Germinal center (tissue), 1 donor: ENCODE results near the gene ECE1.
"Not testable (repeated sequence)": the region's sequence is repeated elsewhere in the genome, so short reads cannot be mapped to it uniquely, and the experiment has no call there.

Experiments
- DNase-seq: peaks from one replicate; pipeline ENCODE4 v3.0.0; 2012; ENCODE audit warnings: mixed read lengths, low spot score

ECE1 gene

DNA sequence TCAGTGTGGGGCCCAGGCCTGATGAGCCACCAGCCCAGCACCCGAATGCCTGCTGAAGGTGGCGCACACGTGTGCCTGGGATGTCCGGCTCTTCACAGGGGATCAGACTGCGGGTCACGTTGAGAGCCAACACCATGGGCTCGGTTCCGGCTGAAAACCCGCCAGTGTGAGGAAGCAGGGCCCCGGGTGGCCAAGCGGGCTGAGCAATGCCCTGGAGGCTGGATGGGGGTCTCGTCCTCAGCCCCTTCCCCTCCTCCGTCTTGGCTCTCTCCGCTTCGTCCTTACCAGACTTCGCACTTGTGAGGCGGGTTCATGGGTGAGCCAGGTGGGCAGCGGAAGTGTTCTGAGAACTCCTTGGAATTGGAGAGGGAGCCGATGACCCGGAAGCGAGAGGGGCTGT, 70.6 kb downstream of the ECE1 start:
- DNase-seq: no peak

DNA sequence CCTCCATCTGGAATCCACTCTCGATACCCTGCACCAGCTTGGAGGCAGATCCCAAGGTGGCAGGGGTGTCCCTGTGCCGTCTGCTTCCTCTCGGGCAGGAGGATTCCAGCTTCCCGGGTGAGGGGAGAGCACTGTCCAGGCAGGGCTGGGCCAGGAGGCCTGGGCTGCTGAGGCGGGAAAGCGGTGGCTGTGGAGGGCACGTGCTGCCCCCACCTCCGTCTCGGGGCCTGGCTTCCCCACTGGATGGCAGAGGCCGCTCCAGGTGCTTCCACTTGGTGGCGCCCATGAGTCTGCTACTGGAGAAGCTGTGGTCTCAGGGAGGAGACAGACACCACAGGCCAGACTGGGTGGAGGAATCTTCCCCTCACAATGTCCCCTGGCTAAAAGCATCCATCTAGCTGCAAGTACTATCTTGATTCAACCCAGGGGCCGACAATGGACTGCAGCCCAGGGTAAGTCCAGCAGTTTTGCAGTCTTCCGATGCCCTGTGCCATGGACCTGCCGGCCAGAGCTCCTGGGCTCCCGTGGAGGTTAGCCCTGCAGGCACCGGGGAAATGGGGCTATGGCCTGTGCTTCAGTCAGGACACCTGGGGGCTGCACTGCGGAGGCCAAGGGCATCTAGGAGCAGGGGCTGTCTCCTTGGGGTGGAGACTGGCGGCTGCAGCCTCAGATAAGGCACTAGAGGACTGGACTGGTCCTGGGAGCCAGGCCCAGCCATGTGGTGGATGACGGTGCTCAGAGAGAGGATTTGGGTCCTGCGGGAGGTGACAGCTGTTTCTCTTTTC, 72.3 kb downstream of the ECE1 start:
- no peak for DNase-seq

DNA sequence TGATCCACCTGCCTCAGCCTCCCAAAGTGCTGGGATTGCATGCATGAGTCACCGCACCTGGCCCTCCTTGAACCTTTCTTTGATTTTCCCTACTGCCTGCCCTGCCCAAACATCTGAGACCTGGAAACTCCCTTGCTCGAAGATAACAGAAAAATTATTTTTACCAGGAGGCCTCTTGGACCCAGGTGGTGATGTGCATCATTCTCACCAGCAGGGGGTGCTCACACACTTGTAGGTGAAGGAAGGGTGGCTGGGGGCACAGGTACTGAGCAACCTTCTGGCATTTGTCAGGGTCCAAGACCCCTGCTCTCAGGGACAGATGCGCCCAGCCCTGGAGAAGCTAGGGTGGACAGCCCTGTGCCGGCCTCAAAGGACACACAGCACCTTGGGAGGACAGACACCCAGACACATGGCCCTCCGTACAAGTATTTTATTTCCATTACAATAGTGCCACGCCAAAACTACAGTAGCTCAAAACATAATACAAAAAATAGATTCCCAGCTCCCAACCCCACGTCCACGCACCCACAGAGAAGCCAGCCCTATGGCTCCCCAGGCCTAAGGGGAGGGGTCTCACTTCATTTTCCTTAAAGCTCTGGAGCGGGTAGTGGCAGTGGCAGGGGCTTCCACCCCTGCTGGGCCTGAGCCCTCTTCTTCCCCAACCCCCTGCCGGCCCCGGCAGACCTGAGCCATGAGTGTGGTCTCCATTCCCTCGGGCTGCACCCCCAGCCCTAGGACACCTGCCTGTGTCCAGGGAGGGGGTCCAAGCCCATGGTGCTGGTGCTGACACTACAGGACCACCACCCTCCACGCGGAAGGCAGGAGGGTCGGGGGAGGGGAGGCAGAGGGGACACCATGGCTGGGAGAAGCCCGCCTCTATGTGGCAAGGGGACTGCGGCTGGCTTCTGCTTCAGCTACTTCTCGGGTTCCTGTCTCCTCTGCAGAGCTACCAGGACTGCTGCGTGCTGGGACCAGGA, 73.1 kb downstream of the ECE1 start:
- peak; percentile 67 for DNase-seq

- no peak for DNase-seq
Measured at GRCh38 chr1:21212126-21212525, 78.1 kb downstream of the ECE1 start.

DNA sequence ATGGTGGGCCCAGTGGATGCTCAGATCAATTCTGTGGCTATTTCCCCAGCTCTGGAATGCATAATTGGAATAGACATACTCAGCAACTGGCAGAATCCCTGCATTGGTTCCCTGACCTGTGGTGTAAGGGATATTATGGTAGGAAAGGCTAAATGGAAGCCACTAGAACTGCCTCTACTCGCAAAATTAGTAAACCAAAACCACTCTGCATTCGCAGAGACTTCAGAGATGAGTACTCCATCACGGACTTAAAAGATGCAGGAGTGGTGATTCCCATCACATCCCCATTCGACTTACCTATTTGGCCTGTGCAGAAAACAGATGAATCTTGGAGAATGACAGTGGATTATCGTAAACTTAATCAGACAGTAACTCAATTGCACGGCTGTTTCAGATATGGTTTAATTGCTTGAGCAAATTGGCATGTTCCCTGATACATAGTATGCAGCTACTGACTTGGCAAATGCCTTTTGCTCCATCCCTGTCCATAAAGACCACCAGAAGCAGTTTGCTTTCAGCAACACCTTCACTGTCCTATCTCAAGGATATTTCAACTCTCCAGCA, 82.0 kb downstream of the ECE1 start:
- not testable (repeated sequence) for DNase-seq

DNA sequence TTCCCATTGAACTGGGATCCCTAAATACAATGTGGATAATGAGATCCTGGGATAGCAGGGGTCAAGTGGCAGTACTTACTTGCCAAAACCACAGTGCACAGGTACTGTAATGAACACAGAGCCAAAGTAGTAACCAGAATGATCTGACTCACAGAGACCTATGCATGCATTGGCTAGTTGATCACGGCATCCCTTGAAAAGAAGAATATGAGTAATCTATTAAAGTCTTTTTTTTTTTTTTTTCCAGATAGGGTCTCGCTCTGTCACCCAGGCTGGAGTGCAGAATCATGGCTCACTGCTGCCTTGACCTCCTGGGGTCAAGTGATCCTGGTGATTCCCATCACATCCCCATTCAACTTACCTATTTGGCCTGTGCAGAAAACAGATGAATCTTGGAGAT, 84.1 kb downstream of the ECE1 start:
- no peak for DNase-seq

GRCh38 chr1:21205416-21205815, 84.8 kb downstream of the ECE1 start:
- no peak for DNase-seq

DNA sequence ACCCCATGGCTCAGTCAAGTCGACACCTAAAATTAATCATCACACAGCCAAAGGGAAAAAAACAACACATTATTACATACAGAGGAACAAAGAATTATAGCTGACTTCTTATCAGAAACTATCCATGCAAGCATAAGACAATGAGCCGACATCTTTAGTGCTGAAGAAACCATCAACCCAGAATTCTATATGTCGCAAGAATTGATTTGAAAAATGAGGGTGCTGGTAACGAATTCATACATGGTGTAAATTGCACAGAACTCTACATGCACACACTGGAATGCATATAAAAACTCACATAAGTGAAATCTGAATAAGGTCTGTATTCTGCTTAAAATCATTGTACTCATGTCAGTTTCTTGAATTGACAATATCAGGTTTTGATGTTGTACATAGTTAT, 88.6 kb downstream of the ECE1 start:
- DNase-seq: no peak

DNA sequence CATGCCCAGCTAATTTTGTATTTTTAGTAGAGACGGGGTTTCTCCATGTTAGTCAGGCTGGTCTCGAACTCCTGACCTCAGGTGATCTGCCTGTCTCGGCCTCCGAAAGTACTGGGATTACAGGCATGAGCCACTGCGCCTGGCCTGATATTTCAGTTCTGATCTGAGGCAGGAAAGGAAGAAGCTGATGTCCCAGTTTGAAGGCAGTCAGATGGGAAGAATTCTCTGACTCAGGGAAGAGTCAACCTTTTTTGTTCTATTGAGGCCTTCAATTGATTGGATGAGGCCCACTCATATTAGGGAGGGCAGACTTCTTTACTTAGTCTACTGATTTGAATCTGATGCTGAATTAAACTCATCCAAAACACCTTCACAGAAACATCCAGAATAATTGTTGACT, 89.0 kb downstream of the ECE1 start:
- not testable (repeated sequence) for DNase-seq

DNA sequence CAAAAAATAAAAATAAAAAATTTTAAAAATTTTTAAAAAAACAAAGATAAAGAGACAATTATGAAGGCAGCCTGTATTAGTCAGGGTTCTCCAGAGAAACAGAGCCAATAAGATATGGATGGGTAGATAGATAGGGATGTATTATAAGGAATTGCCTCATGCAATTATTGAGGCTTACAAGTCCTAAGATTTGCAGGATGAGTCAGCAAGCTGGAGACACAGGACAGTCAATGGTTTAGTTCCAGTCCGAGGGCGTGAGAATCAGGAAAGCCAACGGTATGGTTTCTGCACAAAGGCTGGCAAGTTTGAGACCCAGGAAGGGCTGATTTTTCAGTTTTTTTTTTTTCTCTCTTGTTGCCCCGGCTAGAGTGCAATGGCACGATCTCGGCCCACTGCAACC, 89.5 kb downstream of the ECE1 start:
- DNase-seq: no peak

- DNase-seq: no peak
Measured at GRCh38 chr1:21198929-21199328, 91.3 kb downstream of the ECE1 start.

GRCh38 chr1:21192871-21193270, 97.4 kb downstream of the ECE1 start:
- no peak for DNase-seq

DNA sequence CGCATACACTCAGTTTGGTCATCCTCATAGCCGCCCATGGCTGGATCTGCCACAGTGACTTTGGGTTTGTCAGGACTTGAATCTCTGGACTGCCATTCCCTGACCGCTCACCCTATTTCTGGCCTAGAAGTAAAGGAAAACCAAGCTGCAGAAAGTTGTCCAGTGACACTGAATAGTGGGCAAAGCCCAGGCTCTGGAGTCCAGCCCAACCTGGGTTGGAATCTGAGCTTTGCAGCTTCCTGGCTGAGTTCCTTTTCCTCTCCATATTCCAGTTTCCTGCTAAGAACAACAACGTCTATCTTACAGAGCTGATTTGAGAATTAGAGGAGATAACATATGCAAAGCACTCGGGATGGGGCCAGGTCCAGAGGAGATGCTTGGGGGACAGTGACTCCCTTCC, 98.0 kb downstream of the ECE1 start:
- DNase-seq: no peak

DNA sequence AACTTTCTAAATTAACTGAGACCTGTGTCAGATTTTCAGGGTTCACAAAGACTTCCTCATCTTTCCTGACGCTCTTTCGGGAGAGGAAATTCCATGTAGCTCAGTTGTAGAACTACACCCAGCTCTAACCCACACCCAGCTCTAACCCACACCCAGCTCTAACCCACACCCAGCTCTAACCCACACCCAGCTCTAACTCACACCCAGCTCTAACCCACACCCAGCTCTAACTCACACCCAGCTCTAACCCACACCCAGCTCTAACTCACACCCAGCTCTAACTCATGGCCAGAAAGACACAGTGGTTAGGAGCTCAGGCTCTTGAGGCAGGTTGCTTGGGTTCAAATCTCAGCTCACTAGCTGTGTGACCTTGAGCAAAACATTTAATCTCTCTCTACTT, 99.5 kb downstream of the ECE1 start:
- DNase-seq: not testable (repeated sequence)

DNA sequence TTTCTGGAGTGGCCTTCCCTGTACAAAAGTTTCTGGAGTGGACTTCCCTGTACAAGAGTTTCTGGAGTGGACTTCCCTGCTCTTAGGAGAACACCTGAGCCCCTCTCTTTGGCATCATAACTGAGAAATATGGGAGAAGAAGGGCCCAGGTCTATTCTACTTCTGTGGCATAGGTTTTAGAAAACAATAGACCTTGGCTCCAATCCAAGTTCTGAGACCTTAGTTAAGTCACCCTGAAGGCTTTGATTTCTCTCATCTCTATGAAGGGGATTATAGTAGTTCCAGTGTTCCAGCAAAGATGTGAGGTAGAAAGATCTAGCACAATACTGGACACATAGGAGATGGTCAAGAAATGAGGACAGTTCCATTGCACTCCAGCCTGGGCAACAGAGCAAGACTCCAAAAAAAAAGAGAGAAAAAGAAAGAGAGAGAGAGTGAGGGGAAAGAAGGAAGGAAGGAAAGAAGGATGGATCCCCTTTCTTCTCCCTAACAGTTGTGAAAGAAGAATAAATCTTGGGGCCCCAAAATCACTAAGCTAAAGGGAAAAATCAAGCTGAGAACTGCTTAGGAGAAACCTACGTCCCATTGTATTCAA, 100.3 kb downstream of the ECE1 start:
- no peak for DNase-seq

DNA sequence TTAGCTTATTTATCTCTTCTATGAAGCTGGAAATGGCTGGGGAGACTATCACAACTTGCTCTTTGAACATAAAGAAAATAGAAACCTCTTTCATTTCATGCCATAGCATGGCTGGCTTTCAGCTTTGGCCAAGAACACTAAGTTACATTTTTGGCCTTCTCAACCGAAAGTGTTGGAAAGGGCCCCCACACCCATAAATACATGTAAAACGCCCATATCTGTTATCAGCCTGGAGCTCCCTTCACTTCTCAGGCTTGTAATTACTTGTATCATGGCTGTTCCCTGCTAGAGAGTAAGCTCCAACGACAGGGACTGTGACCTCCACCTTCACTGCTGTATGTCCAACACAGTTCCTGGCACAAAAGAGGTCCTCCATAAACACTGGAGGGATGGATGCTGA, 100.8 kb downstream of the ECE1 start:
- DNase-seq: no peak

- DNase-seq: no peak
Measured at GRCh38 chr1:21188235-21188634, 102.0 kb downstream of the ECE1 start.

- DNase-seq: no peak
Measured at GRCh38 chr1:21185221-21185731, 105.0 kb downstream of the ECE1 start.

DNA sequence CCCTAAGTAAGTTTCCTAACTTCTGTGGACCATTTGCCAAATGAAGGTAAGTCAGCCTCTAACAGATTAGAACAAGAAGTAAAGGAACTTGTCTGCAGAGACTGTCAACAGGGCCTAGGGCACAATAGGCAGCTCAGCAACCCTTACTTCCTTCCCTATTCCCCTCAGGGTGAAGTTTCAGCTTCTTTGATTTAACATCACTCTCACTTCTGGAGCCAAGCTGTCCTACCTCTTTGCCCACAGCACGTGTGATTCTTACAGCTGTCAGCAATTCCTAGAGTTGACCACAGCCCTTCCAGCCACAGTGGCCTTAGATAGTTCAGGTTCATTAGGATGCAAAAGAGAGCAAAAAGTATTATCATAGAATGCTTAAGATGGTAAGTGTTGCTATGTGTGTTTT, 106.0 kb downstream of the ECE1 start:
- peak; percentile 42 for DNase-seq

- no peak for DNase-seq
Measured at GRCh38 chr1:21182181-21182731, 108.0 kb downstream of the ECE1 start.

DNA sequence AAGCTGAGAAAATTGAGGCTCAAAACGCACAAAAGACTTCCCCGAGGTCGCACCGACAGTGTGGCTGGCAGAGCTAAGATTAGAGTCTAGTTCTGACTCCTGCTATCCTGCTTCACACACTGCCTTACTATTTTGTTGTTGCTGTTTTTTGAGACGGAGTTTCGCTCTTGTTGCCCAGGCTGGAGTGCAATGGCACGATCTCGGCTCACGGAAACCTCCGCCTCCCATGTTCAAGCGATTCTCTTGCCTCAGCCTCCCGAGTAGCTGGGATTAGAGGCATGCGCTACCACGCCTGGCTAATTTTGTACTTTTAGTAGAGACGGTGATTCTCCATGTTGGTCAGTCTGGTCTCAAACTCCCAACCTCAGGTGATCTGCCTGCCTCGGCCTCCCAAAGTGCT, 112.0 kb downstream of the ECE1 start:
- DNase-seq: not testable (repeated sequence)
